SK-N-SH treated with all-trans-retinoic acid at 6 μM for 48 hours (cell line): Measurements from ENCODE around the gene CETN3.
A peak's percentile ranks its signal among the peaks of the same experiment; 100 is the strongest.
"Not testable (repeated sequence)": the region's sequence is repeated elsewhere in the genome, so short reads cannot be mapped to it uniquely, and the experiment has no call there.

Experiments used
- ATAC-seq: fragments of 200-7000 bp; cut with Tn5 transposase; 3 replicates; pipeline ENCODE4 v1.9.1; 2020; ENCODE audit warnings: mild to moderate bottlenecking, moderate library complexity
- BACH2 ChIP-seq: fragments of 250-450 bp; sonication (Bioruptor Pico); IDR thresholded peaks from 2 replicates; pipeline ENCODE4 v1.9.0; 2021; ENCODE audit warnings: mild to moderate bottlenecking, borderline replicate concordance
- CREB5 ChIP-seq: fragments of 250-450 bp; sonication (Bioruptor Pico); IDR thresholded peaks from 2 replicates; pipeline ENCODE4 v1.5.1; 2020; ENCODE audit warnings: low read depth, mild to moderate bottlenecking, moderate library complexity
- CSDC2 ChIP-seq: fragments of 250-450 bp; sonication (Bioruptor Pico); IDR thresholded peaks from 2 replicates; pipeline ENCODE4 v1.5.0; 2020; ENCODE audit warnings: mild to moderate bottlenecking, moderate library complexity
- ESRRG ChIP-seq: fragments of 250-450 bp; sonication (Bioruptor Pico); IDR thresholded peaks from 2 replicates; pipeline ENCODE4 v1.6.1; 2021; ENCODE audit warnings: mild to moderate bottlenecking
- GLIS3 ChIP-seq: fragments of 250-450 bp; sonication (Bioruptor Pico); IDR thresholded peaks from 2 replicates; pipeline ENCODE4 v1.5.0; 2020; ENCODE audit warnings: mild to moderate bottlenecking, moderate library complexity
- ISL1 ChIP-seq: fragments of 250-450 bp; sonication (Bioruptor Pico); IDR thresholded peaks from 2 replicates; pipeline ENCODE4 v2.1.2; 2022; ENCODE audit warnings: mild to moderate bottlenecking, moderate library complexity
- OSR1 ChIP-seq: fragments of 250-450 bp; sonication (Bioruptor Pico); IDR thresholded peaks from 2 replicates; pipeline ENCODE4 v1.8.0; 2022; ENCODE audit warnings: moderate library complexity, mild to moderate bottlenecking, inconsistent platforms
- PATZ1 ChIP-seq: fragments of 250-450 bp; sonication (Bioruptor Pico); IDR thresholded peaks from 2 replicates; pipeline ENCODE4 v1.8.0; 2020; ENCODE audit warnings: mild to moderate bottlenecking, moderate library complexity, borderline replicate concordance
- POU6F1 ChIP-seq: fragments of 250-450 bp; sonication (Bioruptor Pico); IDR thresholded peaks from 2 replicates; pipeline ENCODE4 v1.8.0; 2021; ENCODE audit warnings: low read depth, mild to moderate bottlenecking, moderate library complexity, borderline replicate concordance
- PPARA ChIP-seq: fragments of 250-450 bp; sonication (Bioruptor Pico); IDR thresholded peaks from 2 replicates; pipeline ENCODE4 v1.5.0; 2020; ENCODE audit warnings: mild to moderate bottlenecking, borderline replicate concordance
- RARB ChIP-seq: fragments of 250-450 bp; sonication (Bioruptor Pico); IDR thresholded peaks from 2 replicates; pipeline ENCODE4 v1.8.0; 2021; ENCODE audit warnings: mild to moderate bottlenecking, moderate library complexity
- SNAI2 ChIP-seq: fragments of 250-450 bp; sonication (Bioruptor Pico); IDR thresholded peaks from 2 replicates; pipeline ENCODE4 v1.5.0; 2020; ENCODE audit warnings: mild to moderate bottlenecking, moderate library complexity
- TCF4 ChIP-seq: fragments of 250-450 bp; sonication (Bioruptor Pico); IDR thresholded peaks from 2 replicates; pipeline ENCODE4 v1.8.0; 2021; ENCODE audit warnings: mild to moderate bottlenecking, moderate library complexity, borderline replicate concordance
- TOX ChIP-seq: fragments of 250-450 bp; sonication (Bioruptor Pico); IDR thresholded peaks from 2 replicates; pipeline ENCODE4 v1.8.0; 2021; ENCODE audit warnings: mild to moderate bottlenecking, moderate library complexity, borderline replicate concordance
- TSHZ2 ChIP-seq: fragments of 250-450 bp; sonication (Bioruptor Pico); IDR thresholded peaks from 2 replicates; pipeline ENCODE4 v1.5.0; 2020; ENCODE audit warnings: mild to moderate bottlenecking, moderate library complexity
- ZC3H10 ChIP-seq: fragments of 250-450 bp; sonication (Bioruptor Pico); IDR thresholded peaks from 2 replicates; pipeline ENCODE4 v1.5.1; 2021; ENCODE audit warnings: mild to moderate bottlenecking, moderate library complexity
- ZFP3 ChIP-seq: fragments of 250-450 bp; sonication (Bioruptor Pico); IDR thresholded peaks from 2 replicates; pipeline ENCODE4 v1.5.0; 2020; ENCODE audit warnings: mild to moderate bottlenecking, moderate library complexity
- ZNF565 ChIP-seq: fragments of 450-650 bp; formaldehyde crosslinking; conservative IDR thresholded peaks from 2 replicates; pipeline ENCODE4 v1.5.0; 2020; ENCODE audit warnings: low read depth, mild to moderate bottlenecking, moderate library complexity
- ZNF70 ChIP-seq: fragments of 450-650 bp; formaldehyde crosslinking; IDR thresholded peaks from 2 replicates; pipeline ENCODE4 v1.5.0; 2020; ENCODE audit warnings: mild to moderate bottlenecking, moderate library complexity

CETN3 gene

GRCh38 chr5:90347462-90347861 lies 62.1 kb downstream of the CETN3 start:
- no peak for ATAC-seq
- TF ChIP-seq ZNF70 (CRISPR knock-in tag) (no peak), ZFP3 (CRISPR knock-in tag) (no peak), GLIS3 (CRISPR knock-in tag) (no peak), PPARA (CRISPR knock-in tag) (no peak), ZC3H10 (CRISPR knock-in tag) (no peak), RARB (CRISPR knock-in tag) (no peak), TOX (CRISPR knock-in tag) (no peak), POU6F1 (no peak)

- TF ChIP-seq CREB5 (CRISPR knock-in tag) (no peak), ZNF565 (CRISPR knock-in tag) (no peak), BACH2 (CRISPR knock-in tag) (no peak), PATZ1 (CRISPR knock-in tag) (no peak), POU6F1 (no peak), CSDC2 (CRISPR knock-in tag) (no peak), ESRRG (no peak), ISL1 (CRISPR knock-in tag) (no peak), ZC3H10 (CRISPR knock-in tag) (no peak), SNAI2 (CRISPR knock-in tag) (no peak)
- no peak for ATAC-seq
These were observed 63.9 kb downstream of the CETN3 start for GRCh38 chr5:90345684-90346083.

GRCh38 chr5:90344689-90345088 lies 64.9 kb downstream of the CETN3 start:
- TF ChIP-seq ZNF565 (CRISPR knock-in tag): no peak
- no peak for TF ChIP-seq TOX (CRISPR knock-in tag)
- TF ChIP-seq TCF4 (CRISPR knock-in tag): peak; percentile 52; the same call in 1 of the 2 replicates
- TF ChIP-seq TSHZ2 (CRISPR knock-in tag): no peak
- no peak for TF ChIP-seq CREB5 (CRISPR knock-in tag)
- no peak for TF ChIP-seq PPARA (CRISPR knock-in tag)
- no peak for TF ChIP-seq RARB (CRISPR knock-in tag)
- no peak for TF ChIP-seq ESRRG
- no peak for TF ChIP-seq OSR1 (CRISPR knock-in tag)
- TF ChIP-seq, all 23 proteins: peak for 1
- no peak; the same call in 2 of the 3 replicates for ATAC-seq

- not testable (repeated sequence) for ATAC-seq
These were observed 65.8 kb downstream of the CETN3 start for GRCh38 chr5:90343731-90344130.
